Endothelial cell of umbilical vein (primary cell): ENCODE results near the gene PPP1R10.

Source experiments
- EZH2 ChIP-seq: IDR thresholded peaks from 2 replicates; pipeline ENCODE4 v1.6.1; 2012; ENCODE audit warnings: borderline replicate concordance, low read depth, mild to moderate bottlenecking, moderate library complexity, low read length, inconsistent platforms; ENCODE audit not compliant: severe bottlenecking
- FOS ChIP-seq: IDR thresholded peaks from 2 replicates; pipeline ENCODE4 v1.6.1; 2011; ENCODE audit warnings: mild to moderate bottlenecking, low read length, moderate library complexity, borderline replicate concordance; ENCODE audit not compliant: insufficient read depth
- POLR2A ChIP-seq: IDR thresholded peaks from 2 replicates; pipeline ENCODE4 v1.6.1; 2012; ENCODE audit warnings: low read depth, mild to moderate bottlenecking, control low read depth, low read length
- TF ChIP-seq, protein P1 (sequence below), 2 donors: IDR thresholded peaks; 1 replicate in 1 of 2; 2 replicates in 1 of 2; pipeline ENCODE4 v1.5.1; 2011; ENCODE audit warnings: low read length in 2 of 2, mild to moderate bottlenecking in 2 of 2, moderate library complexity in 2 of 2, control low read depth in 1 of 2, inconsistent platforms in 1 of 2, low read depth in 1 of 2; ENCODE audit not compliant: insufficient read depth in 1 of 2; ENCODE audit errors: extremely low read depth in 1 of 2

DNA sequence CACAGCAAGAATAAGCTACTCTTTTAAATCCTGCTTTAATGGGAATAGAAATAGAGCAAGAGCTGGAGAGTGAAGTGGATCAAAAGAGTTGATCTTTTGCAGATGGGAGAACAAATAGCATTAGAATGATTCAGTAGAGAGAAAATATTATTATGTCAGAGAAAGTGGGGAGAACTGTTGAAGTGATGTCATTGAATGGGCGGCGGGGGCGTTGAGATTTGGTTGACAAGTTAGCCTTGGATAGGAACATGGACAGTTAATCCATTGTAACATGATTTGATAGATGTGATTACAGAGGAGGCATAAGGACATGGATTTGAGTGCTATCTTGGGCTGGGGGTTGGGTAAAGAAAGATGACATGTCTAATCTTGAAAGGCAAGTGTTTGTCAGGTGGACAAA lies 18.8 kb upstream of the PPP1R10 start:
- TF ChIP-seq POLR2A (no peak), FOS (no peak), EZH2 (no peak)
- TF ChIP-seq, protein P1, sequence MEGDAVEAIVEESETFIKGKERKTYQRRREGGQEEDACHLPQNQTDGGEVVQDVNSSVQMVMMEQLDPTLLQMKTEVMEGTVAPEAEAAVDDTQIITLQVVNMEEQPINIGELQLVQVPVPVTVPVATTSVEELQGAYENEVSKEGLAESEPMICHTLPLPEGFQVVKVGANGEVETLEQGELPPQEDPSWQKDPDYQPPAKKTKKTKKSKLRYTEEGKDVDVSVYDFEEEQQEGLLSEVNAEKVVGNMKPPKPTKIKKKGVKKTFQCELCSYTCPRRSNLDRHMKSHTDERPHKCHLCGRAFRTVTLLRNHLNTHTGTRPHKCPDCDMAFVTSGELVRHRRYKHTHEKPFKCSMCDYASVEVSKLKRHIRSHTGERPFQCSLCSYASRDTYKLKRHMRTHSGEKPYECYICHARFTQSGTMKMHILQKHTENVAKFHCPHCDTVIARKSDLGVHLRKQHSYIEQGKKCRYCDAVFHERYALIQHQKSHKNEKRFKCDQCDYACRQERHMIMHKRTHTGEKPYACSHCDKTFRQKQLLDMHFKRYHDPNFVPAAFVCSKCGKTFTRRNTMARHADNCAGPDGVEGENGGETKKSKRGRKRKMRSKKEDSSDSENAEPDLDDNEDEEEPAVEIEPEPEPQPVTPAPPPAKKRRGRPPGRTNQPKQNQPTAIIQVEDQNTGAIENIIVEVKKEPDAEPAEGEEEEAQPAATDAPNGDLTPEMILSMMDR (IDR thresholded peaks at IDR 0.05; ENCODE audit: extremely low read depth in 1 of 2, insufficient read depth in 1 of 2, low read depth in 1 of 2, low read length in 2 of 2): no peak
